IPS-NIHi7 (cell line): ENCODE data around the gene STXBP6.

ENCODE experiments used
- DNase-seq: peaks from one replicate; pipeline ENCODE4 v3.0.0; 2012; ENCODE audit warnings: mixed read lengths; ENCODE audit errors: extremely low spot score

STXBP6 gene

DNA sequence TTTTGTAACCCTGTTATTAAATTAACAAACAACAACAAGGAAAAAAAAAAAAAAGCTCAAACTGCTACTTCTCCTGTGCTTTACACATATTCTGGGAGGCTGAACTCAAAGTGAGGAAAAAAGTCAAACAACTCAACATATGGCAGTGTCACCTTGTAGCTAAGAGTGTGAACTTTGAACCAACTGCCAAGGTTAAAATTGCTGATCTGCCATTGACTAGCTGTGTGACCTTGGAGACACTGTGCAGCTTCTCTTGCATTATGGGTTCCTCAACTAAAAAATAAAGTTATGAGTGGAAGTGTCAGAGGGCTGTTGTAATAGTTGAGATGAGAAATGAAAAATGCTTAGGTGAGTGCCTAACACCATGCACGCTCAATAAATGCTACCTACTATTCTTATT is 34.2 kb downstream of the STXBP6 start:
- DNase-seq, result no peak

DNA sequence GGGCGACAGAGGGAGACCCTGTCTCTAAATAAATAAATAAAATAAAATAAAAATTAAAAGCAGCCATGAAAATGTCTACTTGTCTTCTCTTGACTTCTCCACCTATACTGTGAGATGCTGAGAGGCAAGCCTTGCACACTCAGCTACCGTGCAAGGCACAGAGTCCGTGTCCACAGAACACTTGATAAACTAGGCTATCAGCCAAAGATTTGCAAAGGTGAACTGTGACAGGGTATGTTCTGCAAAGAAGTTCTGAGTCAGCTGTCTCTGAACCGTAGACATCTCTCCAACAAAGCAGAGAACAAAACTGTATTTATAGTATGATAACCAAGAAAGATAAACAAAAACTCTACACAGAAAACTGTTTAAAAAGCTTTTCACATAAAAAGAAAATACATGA is 35.5 kb downstream of the STXBP6 start:
- no peak for DNase-seq

DNA sequence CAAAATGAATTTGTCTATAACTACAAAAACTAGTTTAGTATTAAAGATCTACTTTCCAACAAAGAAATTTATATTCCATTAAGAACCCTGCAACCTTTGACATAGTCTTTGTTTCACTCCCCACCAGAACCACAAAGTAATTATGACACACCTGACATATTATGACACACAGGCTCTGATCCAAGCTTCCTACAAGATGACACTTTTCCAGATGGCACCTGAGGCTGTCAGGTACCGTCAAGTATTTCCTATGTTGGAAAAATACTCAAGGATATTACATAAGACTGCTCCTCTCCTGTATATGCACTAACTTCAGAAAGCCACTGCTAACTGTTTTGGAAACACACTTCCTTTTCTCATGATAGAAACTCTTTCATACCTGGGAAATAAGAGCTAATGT is 38.9 kb downstream of the STXBP6 start:
- no peak for DNase-seq

DNA sequence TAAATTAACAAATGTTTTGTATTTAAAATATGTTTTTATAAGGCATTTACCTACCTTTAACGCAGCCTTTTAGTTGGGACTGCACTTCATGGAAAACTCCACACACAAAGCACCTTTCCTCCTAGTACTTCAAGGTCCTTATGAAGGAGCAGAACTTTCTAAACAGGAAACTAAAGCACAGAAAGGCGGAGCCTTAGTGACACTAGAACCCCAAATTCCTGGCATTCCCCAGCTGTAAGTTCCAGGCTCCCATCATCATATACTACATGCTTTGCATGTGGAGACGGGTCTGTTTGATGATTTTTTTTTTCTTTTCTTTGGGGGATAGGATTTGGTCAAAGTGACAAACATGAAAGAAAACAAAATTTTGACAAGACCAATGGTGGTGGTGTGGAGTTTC is 39.5 kb downstream of the STXBP6 start:
- DNase-seq, result no peak

DNA sequence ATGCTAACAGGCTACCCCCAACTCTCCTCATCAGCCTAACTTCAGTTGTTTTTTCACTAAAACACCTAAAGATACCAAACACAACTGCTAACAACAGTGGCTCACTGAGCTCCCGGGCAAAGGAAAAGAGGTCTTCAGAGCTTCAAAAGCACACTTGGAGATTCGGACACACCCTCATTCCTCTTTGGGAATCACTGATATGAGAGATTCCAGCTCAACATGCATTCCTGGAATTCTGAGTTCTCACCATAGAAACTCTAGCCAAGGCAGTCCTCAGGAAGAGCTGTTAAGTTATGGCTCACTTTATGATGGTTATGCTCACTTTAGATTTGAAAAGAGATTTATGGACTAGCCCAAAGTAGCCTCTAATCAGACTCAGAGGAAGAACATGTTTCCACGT is 40.1 kb downstream of the STXBP6 start:
- peak; percentile 34 for DNase-seq

DNA sequence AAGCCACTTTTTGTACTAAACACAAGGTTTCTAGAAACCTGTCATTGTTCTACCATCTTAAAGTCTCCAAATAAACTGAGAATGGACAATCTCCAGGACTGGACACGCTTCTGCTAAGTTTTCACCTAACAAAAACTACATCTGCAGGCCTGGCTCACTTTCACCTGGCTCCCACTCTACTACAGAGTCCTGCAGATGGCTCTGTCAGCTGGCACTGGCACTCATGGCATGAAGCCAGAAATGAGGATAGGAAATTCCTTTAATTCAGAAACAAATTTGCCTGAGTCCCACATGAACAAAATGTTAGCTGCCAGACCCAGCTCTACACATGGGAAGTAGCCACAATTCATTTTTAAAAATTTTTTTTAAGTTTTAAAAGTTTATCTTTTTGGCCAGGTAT is 42.1 kb downstream of the STXBP6 start:
- no peak for DNase-seq

DNA sequence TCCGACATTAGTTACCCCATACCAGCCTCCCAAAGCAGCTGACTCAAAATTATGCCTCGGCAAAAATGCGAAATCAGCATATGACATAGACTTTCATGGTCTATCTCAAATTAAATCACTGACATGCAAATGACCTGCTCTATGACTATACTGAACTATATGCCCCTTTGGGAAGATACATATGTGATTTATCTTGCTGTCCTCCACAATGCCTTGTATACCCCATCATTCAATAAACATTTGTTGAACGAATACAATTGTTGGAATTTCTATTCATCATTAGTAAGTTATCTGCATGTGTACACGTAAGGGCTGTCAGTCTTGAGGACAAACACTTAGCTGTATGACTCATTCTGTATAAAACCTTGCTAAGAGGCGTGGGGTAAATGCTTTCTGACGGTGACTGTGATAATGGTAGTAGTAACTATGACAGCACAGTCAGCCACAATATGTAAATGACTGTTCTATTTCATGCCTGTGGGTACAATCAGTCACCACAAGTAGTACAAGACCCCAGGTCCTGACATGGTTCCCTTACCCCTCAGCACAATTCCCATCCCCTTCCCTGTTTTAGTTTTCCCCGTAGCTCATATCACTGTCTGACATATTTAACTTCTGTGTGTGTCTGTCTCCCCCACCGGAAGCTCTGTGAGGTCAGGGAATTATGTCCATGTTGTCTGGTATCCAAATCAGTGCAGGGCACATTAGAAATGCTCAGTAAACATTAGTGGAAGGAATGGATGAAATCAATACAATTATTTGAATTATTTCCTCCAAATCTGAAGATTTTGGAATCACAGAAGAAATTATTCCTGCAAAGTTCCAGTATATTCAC is 42.8 kb downstream of the STXBP6 start:
- DNase-seq, result no peak

DNA sequence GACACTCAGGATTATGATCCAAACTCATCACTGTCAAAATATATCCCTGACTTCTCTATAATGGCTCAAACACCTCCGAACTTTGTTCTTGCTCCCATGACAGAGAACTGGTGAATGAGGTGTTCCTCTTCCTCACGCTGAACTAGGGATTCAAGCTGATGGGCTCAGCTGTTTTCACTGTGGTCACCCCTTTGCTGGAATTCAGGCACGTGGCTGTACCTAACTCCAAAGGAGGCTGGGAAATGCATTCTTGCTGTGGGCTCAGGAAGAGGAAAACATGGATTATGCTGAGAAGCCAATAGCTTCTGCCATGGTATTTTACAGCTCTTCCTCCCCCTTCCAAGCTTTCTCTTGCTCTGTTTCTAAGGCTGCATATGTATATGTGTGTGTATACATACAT is 43.9 kb downstream of the STXBP6 start:
- no peak for DNase-seq

DNA sequence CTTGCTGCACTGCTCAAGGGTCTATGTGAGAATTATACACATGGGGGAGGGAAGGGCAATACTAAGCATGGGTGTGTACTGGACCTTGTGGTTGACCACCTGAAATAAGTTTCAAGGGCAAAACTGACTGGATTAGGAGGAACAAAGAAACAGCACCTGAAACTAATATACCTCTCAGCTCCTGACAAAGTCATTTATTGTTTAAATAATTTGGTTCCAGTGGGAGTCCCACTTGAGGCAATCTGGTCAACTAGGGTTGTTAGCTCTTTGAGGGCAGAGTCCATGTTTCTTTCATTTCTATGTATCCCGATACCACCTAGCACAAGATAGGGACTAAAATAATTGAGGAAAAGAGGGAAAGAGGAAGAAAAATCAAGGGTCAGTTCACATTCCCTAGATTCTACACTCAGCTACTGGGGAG is 45.5 kb downstream of the STXBP6 start:
- DNase-seq, result no peak

DNA sequence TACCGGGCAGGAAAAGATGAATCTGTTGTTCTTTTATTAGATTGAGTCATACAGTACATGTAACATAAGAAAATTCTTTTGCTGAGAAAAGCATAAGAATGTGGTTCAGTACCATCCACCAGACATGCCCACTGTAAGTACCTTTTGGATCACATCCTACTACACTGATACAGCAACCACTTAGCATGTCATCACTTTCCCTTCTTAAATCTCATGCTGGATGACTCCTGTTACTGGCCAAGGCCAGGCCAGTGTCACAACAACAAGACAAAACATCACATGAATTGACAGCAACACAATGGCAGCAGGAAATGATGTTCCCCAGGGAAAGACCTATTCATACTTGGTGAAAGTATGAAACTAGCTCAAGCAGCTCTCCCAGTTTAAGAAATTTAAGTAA is 46.4 kb downstream of the STXBP6 start:
- no peak for DNase-seq

DNA sequence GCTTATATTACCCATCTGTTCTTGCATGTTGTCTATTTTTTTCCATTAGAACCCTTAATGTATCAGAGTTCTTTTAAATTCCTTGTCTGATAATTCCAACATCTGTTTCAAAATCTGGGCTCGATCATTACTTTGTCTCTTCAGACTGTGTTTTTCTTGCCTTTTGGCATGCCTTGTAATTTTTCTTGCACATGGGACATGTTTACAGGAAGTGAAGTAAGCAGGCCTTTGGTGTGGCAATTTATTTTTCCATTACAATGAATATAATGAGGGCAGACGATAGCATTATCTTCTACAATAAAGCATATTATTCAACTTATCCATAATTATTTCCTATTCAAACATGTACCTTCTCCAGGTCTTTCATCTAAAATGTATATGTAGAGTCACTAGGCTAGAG is 48.3 kb downstream of the STXBP6 start:
- DNase-seq, result no peak

DNA sequence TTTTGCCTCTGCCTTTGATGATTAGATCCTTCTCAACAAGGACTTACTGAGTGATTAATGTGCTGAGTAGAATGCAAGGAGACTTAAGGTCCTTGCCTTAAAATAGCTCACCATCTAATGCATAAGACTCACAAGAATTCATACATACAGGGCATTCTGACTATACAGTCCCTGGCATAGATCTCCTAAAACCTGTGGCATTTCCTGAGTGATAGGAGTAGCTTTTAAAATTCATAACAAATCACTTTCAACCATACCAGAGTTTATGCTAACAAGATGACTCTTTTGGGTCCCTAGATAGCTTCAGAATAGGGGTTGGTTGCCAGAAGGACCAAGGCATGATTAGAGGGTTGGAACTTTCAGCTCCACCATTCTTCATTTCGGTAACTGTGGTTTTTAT is 48.8 kb downstream of the STXBP6 start:
- no peak for DNase-seq

DNA sequence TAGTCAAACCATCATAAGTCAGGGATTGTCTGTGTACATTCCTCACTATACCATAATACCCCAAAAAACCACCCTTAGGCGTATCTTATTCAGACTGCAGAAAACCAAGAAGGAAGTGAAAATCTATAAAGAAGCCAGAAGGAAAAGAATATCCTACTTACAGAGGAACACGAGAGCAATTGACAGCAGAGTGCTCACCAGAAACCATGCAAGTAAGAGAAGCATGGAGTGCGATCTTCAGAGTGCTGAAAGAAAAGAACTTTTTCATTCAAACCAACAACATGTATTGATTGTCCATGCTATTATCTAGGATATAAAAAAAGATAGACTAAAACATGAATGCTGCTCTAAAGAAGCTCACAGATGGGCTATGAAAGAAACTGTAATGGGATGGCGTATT is 50.8 kb downstream of the STXBP6 start:
- no peak for DNase-seq

DNA sequence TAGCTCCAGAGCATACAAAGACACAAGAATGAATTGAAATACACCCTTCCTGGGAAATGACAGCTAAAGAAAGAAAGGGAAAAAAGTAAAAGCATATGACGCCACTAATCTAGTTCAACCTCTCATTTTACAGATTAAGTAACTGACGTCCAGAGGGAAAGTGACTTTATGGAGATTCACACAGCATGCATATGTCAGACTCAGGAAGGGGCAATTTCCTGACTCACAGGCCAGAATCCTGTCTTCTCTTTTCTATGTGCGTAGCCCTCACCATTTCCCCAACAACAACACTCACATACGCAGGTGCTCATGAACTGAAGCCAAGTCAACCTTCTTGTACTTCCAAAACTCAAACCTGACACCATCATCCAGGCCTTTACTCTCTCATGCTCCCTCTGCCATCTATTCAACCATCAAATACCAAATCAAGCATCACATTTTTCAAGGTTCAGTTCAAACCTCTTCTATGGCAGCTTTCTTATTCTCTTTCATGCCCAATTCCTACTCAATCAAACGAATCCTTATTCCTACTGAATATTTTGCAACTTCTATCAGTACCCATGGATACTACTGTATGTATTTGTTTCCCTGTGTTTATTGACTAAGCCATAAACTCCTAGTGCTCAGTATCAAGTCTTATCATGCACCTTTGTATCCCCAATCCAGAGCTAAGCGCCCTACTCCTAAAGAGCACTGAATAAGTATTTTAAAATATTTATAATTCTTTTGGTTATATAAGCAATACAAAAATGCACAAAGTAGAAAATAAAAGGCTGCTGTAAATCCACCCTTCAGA is 52.8 kb downstream of the STXBP6 start:
- no peak for DNase-seq

DNA sequence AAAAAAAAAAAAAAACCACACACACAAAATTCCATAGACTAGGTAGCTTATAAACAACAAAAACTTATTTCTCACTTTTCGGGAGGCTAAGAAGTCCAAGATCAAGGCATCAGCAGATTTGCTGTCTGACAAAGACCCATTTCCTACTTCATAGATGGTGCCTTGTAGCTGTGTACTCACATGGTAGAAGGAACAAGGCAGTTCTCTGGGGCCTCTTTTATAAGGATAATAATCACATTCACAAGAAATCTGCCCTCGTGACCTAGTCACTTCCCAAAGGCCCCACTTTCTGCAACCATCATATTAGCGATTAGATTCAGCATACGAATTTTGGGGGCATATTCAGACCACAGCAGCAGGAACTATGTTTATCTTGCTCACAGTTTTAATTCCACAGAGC is 54.9 kb downstream of the STXBP6 start:
- no peak for DNase-seq

DNA sequence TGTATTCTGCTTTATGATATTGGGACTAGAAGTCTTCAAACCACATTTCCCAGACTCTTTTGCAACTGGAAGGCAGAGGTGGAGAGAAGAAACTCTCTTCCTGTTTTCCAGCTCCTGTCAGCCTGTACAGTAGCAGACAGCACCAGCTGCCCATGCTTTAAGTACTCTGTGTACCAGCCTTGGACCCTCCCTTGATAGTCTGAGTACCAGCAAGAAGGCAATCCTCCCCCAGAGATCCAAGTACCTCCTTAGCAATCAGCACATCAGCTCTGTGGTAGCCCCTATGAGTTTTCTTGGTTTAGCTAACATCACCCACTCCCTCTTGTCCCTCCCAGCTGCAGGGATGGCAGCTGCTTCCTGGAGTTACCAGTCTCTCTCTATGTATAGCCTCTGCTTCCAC is 56.3 kb downstream of the STXBP6 start:
- no peak for DNase-seq

DNA sequence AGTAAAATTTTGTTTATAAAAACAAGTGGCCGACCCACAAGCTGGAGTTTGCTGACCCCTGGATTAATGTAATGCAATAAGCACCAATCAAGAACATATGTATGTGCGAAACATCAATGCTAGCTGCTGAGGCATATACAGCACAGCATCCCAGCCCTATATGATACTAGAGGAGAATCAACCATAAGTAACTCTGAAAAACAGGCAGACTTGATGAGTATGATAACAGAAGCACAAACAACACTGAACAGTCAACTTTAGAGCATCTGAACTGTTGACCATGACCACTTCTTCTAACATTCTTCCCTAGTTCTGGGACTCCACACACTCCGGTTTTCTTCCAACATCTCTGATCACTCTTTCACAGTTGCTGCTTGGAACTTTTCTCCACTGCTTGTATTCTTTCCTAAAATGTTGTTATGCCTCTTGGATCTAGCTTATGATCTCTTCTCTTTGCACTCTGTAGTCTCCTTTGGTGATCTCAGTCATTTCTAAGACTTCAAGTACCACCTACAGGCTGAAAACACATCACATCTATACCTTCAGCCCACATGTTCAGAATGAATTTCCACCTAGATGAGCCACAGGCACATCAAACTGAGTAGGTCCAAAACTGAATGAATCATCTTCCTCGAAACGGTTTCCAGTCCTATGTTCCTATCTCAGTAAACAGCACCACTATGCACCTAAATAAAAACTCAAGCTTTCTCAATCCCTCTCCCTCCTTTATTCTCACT is 57.2 kb downstream of the STXBP6 start:
- no peak for DNase-seq

DNA sequence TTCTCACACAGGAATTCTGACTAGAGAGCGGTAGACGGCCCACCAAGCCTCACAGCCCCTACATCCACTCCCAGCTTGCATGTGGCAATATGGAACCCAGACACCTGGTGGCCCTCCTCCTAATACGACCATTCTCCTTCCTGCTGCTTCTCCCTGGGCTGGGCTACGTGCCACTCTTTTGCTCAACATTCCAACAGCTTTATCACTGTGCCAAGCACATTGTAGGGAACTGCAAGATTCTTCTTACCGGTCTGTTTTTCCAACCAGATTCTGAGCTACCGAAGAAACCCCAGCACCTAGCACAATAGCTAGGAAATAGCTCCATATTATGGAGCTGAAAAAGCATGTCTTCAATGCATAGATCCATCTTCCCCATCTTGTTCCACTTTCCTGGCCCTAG is 58.1 kb downstream of the STXBP6 start:
- DNase-seq, result no peak

DNA sequence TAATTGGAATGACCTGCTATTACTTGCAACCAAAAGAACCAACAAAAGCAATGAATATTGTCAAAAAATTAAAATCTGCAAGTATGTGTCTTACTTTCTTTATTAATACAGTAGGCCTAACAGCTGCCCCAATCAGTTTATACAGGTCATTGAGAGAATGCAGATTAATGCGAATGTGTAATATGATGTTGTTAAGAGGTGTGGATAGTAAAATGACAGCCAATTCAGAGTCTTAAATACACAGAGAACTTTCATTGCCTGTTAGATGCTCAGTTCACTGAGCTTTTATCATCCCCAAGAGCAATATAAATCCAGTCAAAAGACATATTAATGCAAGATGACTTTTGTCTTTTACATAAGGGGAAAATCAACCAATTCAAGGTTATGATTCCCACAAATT is 58.7 kb downstream of the STXBP6 start:
- DNase-seq, result no peak

DNA sequence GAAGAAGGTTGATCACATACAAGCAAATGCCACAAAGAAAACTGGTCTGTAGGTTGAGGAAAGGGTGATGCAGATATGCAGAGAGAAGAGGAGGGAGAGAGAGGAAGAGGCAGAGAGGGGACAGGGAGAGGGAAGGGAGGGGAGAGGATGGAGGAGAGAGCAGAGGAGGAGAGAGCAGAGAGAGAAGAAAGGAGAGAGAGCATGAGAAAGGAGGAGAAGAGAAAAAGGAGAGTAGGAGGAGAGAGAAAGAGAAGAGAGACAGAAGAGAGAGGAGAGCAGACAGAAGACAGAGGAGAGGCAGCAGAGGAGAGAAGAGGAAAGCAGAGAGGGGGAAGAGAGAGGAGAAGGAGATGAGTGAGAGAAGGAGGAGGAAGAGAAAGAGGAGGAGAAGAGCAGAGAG is 59.2 kb downstream of the STXBP6 start:
- no peak for DNase-seq

DNA sequence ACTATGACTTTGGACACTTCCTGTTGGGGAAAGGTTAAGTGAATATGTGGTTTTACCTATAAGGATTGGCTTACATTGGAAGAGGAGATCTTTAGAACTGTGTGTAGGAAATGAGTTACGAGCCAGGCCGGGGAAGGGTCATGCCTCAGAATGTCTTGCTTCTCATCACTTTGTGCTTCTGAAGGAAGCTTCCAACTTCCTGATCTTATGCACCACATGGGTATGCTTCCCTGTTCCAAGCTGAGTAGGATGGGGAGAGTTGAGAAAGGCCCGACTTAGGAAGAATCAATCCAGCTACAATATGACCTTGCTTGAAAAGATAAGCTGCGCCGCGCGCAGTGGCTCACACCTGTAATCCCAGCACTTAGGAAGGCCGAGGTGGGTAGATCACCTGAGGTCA is 59.9 kb downstream of the STXBP6 start:
- DNase-seq, result no peak

DNA sequence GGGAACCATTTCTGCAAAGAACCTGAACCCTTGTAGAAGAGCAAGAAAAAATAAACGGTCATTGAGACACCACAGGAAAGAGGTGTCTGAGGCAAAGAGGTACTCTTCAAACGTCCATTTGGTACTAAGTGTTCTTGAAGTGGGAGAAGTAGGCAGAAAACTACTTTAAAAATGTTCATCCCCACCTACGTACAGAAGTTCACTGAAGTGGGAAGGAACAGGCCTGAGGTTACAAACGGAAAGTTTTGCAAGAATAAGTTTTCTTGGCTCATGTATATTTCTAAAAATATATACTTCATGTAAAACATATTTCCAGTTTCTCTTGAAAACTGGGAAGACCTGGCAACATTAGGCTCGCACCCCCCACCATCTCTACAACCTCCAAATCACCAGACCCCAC is 61.2 kb downstream of the STXBP6 start:
- no peak for DNase-seq
